ENCODE data around the gene TUBGCP3.

TUBGCP3 gene

DNA sequence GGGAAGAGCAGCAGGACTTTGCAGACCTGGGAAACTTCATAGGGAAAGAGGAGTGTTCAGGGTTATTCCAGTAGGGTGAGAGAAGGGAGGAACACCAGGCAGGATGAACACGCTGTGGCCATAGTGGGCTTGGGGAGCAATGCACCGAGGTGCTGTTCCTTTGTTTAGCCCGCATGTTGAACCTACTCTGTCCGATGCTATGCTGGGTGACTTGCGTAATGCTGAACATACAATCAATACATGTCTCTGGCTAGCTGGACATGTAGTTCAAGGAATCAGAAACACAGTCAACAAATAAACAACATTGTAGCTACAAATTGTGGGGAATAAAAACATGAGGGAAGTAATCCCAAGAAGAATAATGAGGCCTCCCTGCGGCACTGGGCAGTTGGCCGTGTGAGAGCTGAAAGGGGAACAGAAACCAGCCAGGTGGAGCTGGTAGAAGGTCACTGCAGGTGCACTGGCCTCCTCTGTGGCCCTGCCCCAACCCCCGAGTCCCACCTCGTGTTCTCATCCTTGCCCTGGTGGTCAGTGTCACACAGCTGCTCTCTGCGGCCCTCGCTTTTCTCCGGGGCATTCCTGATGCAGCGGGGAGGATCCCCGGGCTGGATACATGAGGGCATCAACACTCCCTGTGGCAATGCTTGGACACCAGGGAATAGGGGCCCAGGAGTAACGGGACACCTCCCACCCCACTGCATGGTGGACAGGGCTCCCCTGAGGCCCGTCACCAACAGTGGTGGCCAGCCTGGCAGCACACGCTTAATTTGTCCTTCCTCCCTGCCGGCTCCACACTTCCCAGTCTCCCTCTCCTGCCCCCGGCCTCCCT, 36.9 kb upstream of the TUBGCP3 start:
- DNase-seq (ENCODE audit: low read depth, low spot score): no peak
- TF ChIP-seq, protein P1, sequence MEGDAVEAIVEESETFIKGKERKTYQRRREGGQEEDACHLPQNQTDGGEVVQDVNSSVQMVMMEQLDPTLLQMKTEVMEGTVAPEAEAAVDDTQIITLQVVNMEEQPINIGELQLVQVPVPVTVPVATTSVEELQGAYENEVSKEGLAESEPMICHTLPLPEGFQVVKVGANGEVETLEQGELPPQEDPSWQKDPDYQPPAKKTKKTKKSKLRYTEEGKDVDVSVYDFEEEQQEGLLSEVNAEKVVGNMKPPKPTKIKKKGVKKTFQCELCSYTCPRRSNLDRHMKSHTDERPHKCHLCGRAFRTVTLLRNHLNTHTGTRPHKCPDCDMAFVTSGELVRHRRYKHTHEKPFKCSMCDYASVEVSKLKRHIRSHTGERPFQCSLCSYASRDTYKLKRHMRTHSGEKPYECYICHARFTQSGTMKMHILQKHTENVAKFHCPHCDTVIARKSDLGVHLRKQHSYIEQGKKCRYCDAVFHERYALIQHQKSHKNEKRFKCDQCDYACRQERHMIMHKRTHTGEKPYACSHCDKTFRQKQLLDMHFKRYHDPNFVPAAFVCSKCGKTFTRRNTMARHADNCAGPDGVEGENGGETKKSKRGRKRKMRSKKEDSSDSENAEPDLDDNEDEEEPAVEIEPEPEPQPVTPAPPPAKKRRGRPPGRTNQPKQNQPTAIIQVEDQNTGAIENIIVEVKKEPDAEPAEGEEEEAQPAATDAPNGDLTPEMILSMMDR (IDR thresholded peaks at IDR 0.05; ENCODE audit: insufficient read depth, low read length, missing control alignments): no peak
- CTCF ChIA-PET: interaction anchor here (1.2 kb wide), 1 partner anchor 9 kb away, joined by 4 read pairs; no protein-coding TSS in a partner anchor
- POLR2A ChIA-PET: no interaction called here
- no peak overlapping the region for H3K4me3 ChIP-seq (ENCODE audit: low read depth, low read length)

DNA sequence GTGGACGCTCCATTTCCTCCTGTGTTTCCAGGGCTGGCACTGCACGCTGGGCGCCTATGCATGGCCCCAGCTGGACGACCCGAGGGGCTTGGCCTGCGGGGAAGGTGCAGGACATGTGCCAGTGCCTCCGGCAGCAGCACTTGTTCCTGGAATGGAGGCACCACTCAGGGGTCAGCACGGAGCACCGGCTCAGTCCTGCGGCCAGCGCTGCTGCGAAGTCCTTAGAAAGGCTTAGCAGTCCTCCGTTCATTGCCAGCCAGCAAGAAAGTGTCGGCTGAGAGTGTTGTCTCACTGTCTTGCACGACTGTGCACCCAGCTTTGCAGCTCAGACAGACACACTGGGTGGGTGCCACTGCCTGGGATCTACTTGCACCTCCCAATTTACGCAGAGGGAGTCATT, 36.1 kb upstream of the TUBGCP3 start:
- TF ChIP-seq, protein P1 (IDR thresholded peaks at IDR 0.05; ENCODE audit: insufficient read depth, low read length, missing control alignments): no peak
- no peak for DNase-seq (ENCODE audit: low read depth, low spot score)
- POLR2A ChIA-PET: no interaction called here
- H3K4me3 ChIP-seq (ENCODE audit: low read depth, low read length): no peak overlapping the region
- CTCF ChIA-PET: interaction anchor here (1.2 kb wide), 1 partner anchor 8 kb away, joined by 4 read pairs; no protein-coding TSS in a partner anchor

- no peak overlapping the region for H3K4me3 ChIP-seq (ENCODE audit: low read depth, low read length)
- ChIA-PET CTCF (interaction anchor here (2.2 kb wide), 1 partner anchor 17 kb away, joined by 8 read pairs; no protein-coding TSS in a partner anchor), POLR2A (no interaction called here)
- TF ChIP-seq, protein P1 (IDR thresholded peaks at IDR 0.05; ENCODE audit: insufficient read depth, low read length, missing control alignments): no peak
- no peak for DNase-seq (ENCODE audit: low read depth, low spot score)
Measured at GRCh38 chr13:112623051-112623711, 35.2 kb upstream of the TUBGCP3 start.

DNA sequence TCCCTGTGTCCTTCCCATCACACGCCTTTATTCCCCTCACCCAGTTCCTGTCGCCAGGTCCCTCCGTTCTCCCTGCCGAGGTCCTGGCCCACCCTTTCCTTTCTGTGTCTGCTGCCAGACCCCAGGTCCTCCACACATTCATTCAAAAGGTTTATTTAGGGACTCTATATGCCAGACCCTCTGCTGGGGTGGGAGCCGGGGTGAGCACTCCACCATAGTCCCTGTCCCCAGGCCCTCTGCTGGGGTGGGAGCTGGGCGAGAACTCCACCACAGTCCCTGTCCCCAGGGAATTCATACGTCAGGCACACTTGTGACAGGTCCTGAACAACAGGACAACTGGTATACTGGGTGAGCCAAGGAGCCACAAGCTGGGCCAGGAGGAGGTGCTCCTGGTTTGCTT, 34.4 kb upstream of the TUBGCP3 start:
- POLR2A ChIA-PET: no interaction called here
- CTCF ChIA-PET: interaction anchor here (2.0 to 2.2 kb wide), 2 partner anchors 18 to 252 kb away, joined by 8 to 10 read pairs; no protein-coding TSS in a partner anchor
- TF ChIP-seq, protein P1 (IDR thresholded peaks at IDR 0.05; ENCODE audit: insufficient read depth, low read length, missing control alignments): no peak
- no peak overlapping the region for H3K4me3 ChIP-seq (ENCODE audit: low read depth, low read length)
- DNase-seq (ENCODE audit: low read depth, low spot score): no peak

GRCh38 chr13:112619730-112620631, 32.0 kb upstream of the TUBGCP3 start:
- no peak overlapping the region; the same call in 1 of the 2 replicates for H3K4me3 ChIP-seq (ENCODE audit: low read depth, low read length)
- POLR2A ChIA-PET: no interaction called here
- TF ChIP-seq, protein P1 (IDR thresholded peaks at IDR 0.05; ENCODE audit: insufficient read depth, low read length, missing control alignments): no peak

More at GRCh38 chr13:112619730-112620631, 32.0 kb upstream of the TUBGCP3 start:
- CTCF ChIA-PET: interaction anchor here (1.4 to 2.0 kb wide), 2 partner anchors 13 to 254 kb away, joined by 6 to 10 read pairs; no protein-coding TSS in a partner anchor
- no peak for DNase-seq (ENCODE audit: low read depth, low spot score)
